COR-L47 (cell line): ENCODE data around the gene AIG1.
"Not testable (repeated sequence)": the region's sequence is repeated elsewhere in the genome, so short reads cannot be mapped to it uniquely, and the experiment has no call there.

Experiments
- DNase-seq: peaks from one replicate; lab custom pipeline; 2025; lab: John Stamatoyannopoulos, UW

The AIG1 gene

DNA sequence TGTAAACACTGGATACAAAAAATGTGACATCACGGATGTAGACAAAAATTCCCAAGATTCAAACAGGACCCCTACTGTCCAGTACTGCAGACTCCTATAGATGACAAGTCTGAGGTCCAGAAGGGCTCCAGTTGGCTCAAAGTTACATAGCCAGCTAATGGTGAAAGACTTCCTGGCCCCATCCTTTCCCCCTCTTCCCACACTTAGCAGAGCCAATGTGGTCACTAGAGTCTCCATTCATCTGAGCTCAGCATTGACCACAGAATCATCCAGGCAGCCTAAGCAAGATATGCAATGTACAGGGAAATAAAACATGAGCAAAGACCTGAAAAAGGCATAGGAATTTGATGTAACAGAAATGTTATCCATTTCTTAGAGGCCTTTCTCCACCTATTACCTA lies 209.3 kb downstream of the AIG1 start:
- DNase-seq = no peak

DNA sequence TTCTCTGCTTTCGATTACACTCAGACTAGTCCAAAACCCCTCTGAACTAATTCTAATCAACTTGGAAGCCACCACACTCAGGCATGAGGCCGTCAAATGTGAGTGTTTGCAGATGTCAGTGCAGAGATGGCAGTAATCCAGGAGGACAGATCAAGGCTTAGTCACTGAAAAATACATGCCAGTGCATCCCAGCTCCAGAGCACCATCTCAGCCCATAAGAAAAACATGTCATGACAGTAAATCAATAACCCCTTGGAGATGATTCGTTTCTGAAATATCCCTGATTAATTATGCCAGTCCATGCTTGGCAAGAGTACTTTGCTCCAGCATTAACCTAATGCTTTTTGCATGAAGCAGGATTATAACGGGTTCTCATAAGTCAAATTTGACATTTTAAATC lies 210.3 kb downstream of the AIG1 start:
- no peak for DNase-seq

DNA sequence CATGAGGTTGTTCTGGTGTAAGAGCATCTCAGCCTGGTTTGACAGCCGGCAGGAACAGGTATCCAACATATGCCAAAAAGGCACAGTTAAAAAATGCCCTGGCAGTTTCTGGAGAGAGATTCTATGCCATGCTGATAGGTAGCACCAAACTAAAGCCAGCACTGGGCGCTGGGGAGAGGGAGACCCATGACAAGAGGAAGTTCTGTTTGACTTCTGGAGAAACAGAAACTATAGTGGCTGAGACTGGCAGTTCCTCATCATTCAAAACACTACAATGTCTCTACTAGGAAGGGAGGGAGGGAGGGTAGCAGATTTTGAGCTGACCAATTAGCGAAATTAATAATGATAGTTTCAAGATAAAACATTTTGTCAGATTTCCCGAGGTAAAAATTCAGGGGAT lies 215.7 kb downstream of the AIG1 start:
- no peak for DNase-seq

DNA sequence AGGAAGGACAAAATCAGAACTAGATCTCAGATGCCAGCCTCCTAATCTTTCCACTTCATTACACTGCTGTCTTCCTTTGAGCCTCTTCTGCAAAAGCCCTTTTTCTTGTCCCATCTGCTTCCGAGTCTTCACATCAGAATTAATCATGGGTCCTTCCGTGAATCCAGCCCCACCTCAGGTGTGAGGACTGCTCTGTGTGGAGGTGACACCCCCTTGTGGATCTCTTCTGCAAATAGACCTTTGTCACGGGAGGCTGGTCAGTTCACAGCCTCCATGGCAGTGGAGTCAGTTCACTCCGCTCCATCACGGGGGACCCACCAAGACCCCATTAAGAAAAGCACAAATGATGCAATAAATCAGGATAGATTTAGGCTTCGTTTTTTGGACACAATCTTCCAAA lies 218.7 kb downstream of the AIG1 start:
- no peak for DNase-seq

DNA sequence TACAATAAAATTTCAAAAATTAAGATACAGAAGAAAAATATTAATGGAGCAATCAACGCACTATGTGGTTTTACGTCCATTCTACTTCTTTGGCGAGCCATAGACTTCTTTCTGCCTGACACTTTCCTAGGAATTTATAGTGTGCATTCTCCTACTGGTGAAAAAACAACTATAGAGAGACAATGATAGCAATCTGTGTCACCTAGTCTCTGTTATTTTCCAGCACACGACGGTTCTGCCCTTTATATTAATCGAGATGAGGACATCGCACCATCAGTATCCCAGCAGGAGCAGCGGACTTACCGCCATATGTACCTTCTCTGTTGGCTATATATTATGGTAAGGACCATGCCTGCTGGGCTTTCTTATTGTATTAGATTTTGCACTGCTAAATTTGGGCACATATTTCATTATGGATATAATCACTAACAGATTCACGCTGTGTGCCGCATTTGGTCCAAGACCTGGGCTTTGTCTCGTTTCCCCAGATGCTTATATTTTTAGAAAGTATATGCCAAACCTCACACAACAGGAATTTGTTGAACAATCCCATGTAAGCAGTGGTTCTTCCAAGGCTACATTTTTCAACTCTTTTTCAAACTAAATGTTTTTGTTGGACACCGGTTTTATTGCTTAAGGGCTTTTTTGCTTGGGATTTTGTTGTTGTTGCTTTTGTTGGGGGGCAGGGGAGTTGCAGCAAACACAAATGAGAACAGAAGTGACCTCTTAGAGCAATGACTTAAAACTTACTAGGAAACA lies 223.4 kb downstream of the AIG1 start:
- DNase-seq = no peak

- DNase-seq = no peak
Measured at GRCh38 chr6:143286251-143286795, 225.6 kb downstream of the AIG1 start.

DNA sequence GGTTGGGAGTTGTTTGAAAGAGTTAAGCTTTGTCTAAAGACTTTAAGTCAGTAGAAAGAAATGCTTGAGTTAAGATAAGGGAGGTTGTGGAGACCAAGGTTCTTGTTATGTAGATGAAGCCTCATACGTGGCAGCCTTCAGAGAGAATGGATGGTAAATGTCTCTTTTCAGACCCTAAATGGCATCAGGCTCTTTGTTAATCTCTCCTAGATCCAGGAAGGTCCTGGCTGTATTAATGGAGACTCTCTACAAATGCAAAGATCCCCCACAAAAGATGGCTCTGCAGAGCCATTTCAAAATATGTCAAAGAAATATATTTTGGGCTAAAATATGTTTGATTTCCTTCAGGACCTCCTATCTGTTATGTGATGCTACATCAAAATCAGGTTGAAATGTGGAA lies 228.2 kb downstream of the AIG1 start:
- no peak for DNase-seq

- no peak for DNase-seq
Measured at GRCh38 chr6:143290206-143290605, 229.5 kb downstream of the AIG1 start.

DNA sequence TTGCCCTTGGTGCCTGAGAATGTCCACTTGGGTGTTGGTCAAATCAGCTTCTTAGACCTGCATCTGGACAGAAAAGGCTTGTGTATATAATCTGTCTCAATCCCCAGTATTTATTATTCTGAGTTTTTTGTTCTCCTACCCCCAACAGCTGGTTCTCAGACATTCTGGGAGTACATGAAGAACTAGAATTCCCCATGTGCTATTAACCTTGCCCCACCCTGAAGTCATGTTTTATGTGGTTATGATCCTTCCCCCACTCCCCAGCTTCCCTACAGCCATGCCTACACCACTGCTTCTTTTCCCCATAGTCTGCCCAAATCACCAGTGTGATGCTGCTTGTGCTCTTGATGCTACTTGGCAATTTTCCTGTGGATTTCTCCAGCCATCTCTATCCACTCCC lies 232.8 kb downstream of the AIG1 start:
- no peak for DNase-seq

- DNase-seq = no peak
Measured at GRCh38 chr6:143294265-143294860, 233.7 kb downstream of the AIG1 start.

GRCh38 chr6:143295932-143296331 lies 235.2 kb downstream of the AIG1 start:
- no peak for DNase-seq

DNA sequence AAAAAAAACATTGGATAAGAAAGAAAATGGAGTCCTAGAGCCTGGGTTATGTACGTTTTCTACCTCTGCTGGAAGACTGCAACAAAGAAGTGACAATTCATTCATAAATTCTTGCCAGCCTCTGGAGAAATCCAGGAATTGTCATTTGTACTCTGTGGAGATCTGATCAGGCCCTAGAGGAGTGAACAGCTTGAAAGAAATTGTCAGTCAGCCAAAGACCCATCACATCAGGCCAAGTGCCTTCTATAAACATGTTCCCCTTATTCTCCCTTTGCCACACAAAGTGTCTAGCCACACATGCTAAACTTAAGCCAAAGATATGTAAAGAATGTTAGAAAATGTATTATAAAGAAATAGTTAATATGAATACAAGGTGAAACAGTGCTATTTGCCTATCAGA lies 237.4 kb downstream of the AIG1 start:
- no peak for DNase-seq

DNA sequence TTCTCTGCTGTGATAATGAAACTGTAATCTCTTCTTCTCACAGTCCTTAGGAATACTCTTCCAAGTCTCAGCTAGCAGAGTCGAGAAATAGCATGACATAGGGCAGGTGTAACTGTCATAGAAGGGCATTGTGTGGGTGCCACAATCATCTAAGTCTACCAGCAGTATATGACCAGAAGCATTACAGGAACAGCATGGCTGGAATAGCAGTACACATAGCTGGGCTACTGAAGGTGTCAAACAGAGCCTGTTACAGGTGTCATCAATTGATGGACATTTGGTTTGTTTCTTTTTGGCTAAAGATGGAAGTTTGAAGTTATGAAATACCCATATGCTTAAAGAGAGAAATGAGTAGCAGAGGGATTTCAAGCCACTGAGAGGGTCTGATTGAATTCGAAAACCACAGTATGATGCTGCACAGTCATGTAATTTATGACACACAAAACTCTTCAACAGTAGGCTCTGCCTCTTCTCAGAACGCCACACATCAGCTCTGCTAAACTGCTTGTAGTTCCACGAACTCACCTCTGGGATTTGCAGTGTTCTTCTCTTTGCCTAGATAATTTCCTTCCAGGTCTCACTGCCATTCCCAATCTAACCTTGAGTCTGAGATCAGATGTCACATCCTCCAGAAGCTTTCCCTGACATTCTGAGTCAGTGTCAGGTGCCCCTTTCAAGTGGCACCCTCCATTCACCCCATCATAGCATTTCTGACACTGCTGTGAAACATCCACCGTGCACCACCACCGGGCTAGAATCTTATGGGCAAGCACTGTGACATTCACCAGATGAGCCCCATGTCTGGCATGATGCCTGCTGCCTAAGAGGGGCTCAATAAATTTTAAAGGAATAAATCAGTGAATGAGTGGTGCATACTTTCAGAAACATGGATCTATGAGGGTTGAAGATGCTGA lies 238.8 kb downstream of the AIG1 start:
- no peak for DNase-seq

GRCh38 chr6:143301188-143301587 lies 240.5 kb downstream of the AIG1 start:
- DNase-seq = peak; percentile 28

DNA sequence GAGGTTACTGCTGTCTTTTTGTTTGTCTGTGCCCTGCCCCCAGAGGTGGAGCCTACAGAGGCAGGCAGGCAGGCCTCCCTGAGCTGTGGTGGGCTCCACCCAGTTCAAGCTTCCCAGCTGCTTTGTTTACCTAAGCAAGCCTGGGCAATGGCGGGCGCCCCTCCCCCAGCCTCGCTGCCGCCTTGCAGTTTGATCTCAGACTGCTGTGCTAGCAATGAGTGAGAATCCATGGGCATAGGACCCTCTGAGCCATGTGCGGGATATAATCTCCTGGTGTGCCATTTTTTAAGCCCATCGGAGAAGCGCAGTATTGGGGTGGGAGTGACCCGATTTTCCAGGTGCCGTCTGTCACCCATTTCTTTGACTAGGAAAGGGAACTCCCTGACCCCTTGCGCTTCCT lies 247.1 kb downstream of the AIG1 start:
- DNase-seq = not testable (repeated sequence)

DNA sequence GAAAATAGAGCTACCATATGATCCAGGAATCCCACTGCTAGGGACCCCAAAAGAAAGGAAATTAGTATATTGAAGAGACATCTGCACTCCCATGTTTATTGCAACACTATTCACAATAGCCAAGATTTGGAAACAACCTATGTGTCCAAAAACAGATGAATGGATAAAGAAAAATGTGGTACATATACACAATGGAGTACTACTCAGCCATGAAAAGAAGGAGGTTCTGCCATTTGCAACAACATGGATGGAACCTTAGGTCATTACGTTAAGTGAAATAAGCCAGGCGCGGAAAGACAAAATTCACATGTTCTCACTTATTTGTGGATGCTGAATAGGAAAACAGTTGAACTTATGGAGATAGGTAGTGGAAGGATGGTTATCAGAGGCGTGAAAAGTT lies 252.5 kb downstream of the AIG1 start:
- DNase-seq = no peak

GRCh38 chr6:143321491-143322086 lies 260.9 kb downstream of the AIG1 start:
- DNase-seq = no peak

DNA sequence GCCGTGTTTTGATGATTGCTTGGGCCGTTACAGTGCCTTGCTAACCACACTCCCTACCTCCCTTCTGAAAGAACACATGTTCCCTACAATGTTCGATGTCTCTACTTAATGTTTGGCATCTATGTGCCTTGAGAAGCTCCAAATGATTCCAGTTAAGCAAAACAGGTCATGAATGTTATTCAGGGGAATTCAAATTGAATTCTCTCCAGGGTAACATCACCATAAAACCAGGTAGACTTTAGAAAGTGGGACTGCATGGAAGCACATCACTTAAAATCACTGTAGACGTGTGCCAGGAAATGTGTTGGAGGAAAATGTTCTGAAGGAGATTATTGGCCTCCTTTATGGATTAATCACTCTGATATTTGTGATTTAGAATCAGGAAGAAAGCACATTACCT lies 261.7 kb downstream of the AIG1 start:
- DNase-seq = no peak

- no peak for DNase-seq
Measured at GRCh38 chr6:143323729-143324470, 263.2 kb downstream of the AIG1 start.

DNA sequence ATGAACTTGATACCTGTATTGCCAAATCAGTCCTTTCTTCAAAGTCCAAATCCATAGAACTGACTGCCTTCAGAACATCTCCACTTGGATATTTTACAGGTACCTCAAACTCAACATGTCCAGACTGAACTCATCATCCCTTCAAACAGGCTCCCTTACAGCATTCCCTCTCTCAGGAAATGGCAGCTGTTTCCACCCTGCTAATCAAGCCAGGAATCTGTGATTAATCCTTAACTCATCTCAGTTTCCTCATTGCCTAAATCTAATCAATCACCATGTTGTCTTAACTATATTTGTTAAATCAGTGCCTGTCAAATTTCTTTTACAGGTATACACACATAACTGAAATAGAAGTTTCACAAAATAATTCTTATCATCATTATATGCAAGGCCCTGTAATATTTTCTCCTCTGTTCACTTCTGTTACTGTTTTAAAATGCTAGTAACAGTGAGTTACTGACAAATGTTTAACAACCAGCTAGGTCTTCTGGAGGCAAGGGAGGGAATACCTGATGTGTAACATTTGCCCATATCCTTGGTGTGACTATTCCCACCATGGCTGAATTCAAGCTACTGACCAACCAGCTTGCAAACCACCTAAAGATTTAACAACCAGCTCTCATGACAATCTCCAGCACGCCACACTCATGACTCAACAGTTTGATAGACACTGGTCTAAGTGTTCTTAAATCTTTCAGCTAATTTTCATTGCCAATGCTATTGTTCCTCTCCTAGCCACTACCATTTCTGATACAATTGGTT lies 264.9 kb downstream of the AIG1 start:
- no peak for DNase-seq

DNA sequence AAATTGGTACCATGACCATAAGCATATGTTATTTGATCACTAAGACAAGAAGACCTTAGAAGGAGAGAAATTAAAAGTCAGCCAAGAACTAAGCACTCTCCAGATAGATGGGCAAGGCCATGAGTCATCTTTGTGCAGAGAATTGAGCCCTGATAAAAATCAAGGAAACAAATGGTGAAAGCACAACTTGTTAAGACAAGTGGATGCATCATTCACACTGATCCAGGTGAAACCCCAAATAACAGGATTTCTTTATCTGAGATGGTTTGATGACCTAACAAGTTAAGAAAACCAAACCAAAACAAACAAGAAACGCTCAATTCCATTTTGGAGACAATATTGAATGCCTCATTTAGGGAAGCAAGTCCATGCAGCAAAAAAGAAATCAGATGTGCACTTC lies 268.2 kb downstream of the AIG1 start:
- no peak for DNase-seq
